ENCODE results near the gene NPTX2.
"Not testable (repeated sequence)": the region's sequence is repeated elsewhere in the genome, so short reads cannot be mapped to it uniquely, and the experiment has no call there.

Gene NPTX2, protein sequence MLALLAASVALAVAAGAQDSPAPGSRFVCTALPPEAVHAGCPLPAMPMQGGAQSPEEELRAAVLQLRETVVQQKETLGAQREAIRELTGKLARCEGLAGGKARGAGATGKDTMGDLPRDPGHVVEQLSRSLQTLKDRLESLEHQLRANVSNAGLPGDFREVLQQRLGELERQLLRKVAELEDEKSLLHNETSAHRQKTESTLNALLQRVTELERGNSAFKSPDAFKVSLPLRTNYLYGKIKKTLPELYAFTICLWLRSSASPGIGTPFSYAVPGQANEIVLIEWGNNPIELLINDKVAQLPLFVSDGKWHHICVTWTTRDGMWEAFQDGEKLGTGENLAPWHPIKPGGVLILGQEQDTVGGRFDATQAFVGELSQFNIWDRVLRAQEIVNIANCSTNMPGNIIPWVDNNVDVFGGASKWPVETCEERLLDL
- 0 to 0.24 (median 0) reads per million in 9 experiments for total RNA-seq

DNA sequence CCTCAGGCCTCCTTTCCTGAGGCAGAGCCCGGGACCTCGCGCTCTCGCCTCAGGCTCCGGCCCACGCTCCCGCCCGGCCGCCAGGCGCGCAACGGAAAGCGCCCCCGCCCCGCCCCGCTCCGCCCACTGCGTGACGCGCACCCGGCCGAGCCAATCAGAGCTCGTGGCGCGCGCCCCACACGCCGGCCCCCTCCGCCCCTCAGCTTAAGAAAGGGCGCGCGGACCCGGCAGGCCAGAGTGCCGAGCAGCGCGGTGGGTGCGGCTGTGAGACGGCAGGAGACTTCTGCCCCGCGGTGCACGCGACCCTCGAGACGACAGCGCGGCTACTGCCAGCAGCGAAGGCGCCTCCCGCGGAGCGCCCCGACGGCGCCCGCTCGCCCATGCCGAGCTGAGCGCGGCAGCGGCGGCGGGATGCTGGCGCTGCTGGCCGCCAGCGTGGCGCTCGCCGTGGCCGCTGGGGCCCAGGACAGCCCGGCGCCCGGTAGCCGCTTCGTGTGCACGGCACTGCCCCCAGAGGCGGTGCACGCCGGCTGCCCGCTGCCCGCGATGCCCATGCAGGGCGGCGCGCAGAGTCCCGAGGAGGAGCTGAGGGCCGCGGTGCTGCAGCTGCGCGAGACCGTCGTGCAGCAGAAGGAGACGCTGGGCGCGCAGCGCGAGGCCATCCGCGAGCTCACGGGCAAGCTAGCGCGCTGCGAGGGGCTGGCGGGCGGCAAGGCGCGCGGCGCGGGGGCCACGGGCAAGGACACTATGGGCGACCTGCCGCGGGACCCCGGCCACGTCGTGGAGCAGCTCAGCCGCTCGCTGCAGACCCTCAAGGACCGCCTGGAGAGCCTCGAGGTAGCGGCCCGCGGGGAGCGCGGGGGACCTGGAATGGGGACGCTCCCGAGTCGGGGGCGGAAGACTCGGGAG, at the start of gene NPTX2:
TSS of gene NPTX2 (plus strand) at position 235 of the 909 bp plus-strand sequence. CDS start at position 412, 177 bp downstream.
- Mint-ChIP-seq H3K9me3 (no peaks in the 10 kb centered on the region), H3K27me3 (peaks cover 40 to 64% of the 10 kb centered on the region in 2 donors), H3K36me3 (ENCODE audit: insufficient read depth) (no peaks in the 10 kb centered on the region), H3K4me3 (no peak within 1 kb of the TSS), H3K4me1 (ENCODE audit: low read depth in 2 of 2) (no peaks in the 10 kb centered on the region), H3K27ac (no peak within 1 kb of the TSS)
- ATAC-seq (replicated peaks) (no peak), DNase-seq (no peak)

DNA sequence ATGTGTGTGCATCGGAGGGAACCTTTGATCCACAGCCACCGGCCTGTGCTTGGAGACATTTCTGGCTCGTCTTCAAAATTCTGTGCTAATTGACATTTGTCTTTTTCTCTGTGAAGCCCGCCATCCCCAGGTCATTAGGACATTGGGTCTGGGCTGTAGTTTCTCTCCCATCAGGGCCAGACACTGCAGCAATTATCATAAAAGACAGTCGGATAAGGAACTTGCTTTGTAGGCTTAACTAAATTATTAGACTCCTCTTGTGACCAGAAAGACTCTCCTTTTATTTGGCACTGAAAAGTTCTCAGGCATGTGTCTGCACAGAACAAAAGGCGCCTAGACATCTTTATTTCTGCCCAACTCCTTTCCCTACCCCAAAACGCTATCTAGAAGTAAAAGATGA, 49.1 kb upstream of the NPTX2 start:
- Mint-ChIP-seq H3K4me3 (no peak overlapping the region), H3K9me3 (no peaks in the 10 kb centered on the region), H3K27me3 (peaks cover 13 to 59% of the 10 kb centered on the region in 2 donors), H3K4me1 (ENCODE audit: low read depth in 2 of 2) (no peaks in the 10 kb centered on the region), H3K36me3 (ENCODE audit: insufficient read depth) (no peaks in the 10 kb centered on the region), H3K27ac (no peak overlapping the region)
- no peak for ATAC-seq (replicated peaks)
- DNase-seq = no peak

DNA sequence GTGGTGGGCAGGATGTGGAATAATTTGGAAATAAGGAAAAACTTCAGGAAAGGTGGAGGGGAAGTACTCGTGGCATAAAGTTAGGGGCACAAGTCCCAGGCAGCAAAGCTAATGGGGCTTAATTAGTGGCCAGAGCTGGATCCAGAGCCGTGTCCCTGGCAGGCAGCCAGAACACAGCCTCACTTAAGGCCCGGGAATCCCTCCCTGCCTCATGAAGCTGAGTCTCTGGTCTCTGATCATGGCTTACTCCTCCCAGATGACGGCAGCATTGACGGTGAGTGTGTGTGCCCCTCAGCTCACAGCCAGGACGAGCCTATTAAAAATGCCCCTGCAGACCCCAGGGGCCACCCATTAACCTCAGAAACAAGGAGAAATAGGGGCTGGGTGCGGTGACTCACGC, 48.2 kb upstream of the NPTX2 start:
- peak overlapping the region in 1 of 2 donors; percentile 15 for H3K27ac Mint-ChIP-seq
- peaks cover 13 to 51% of the 10 kb centered on the region in 2 donors for H3K27me3 Mint-ChIP-seq
- no peak for ATAC-seq (replicated peaks)
- H3K36me3 Mint-ChIP-seq (ENCODE audit: insufficient read depth) = no peaks in the 10 kb centered on the region
- no peak overlapping the region for H3K4me3 Mint-ChIP-seq
- no peak for DNase-seq
- no peaks in the 10 kb centered on the region for H3K9me3 Mint-ChIP-seq
- no peaks in the 10 kb centered on the region for H3K4me1 Mint-ChIP-seq (ENCODE audit: low read depth in 2 of 2)

DNA sequence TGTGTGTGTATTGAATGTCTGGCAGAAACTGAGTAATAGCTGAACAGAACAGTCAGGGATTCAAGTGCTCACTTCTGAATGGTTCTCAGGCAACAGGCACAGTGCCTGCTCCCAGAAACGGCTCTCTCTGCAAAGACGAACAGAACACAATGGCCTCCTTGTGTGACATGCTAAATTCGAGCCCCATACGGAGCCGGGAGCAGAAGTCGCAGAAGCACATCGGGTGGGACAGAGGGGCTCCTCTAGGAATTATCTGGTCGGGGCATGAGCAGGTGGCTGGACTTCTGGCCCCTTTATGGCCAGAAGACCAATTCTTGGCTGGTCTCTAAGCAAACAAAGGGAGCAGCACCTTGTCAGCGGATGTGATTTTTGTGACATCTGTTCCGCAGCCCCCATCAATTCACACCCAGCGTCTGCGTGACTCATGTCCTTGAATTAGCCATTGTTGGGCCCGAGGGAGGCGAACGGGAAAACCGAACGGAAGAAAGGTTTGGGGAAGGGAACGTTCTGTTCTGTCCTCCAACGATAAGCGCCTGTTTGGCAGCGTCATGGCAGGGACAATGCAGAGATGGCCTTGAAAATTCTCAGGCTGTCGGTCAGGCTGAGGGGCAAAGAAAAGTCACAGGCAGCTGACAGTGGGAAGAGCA, 47.3 kb upstream of the NPTX2 start:
- Mint-ChIP-seq H3K9me3 (no peaks in the 10 kb centered on the region), H3K27ac (no peak overlapping the region), H3K4me3 (no peak overlapping the region), H3K27me3 (peaks cover 12 to 45% of the 10 kb centered on the region in 2 donors), H3K4me1 (ENCODE audit: low read depth in 2 of 2) (no peaks in the 10 kb centered on the region), H3K36me3 (ENCODE audit: insufficient read depth) (no peaks in the 10 kb centered on the region)
- DNase-seq = no peak
- ATAC-seq (replicated peaks) = no peak

DNA sequence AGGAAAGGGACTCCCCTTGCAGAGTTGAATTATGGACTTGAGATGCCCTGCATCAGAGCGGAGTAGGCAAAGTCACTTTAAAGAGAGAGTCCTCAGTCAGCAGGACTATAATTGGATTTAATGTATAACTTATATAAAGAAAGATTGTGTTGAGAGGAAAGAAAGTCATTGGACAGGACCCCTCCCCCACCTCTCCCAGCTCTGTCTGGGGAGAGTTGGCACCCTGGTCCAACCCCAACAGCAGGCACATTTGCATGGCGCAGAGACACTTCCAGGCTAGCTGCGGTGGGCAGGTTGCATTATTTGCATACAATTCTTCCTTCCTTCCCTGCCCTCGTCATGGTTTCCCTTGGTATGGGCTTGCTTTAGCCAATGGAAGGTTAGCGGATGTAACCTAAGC, 46.1 kb upstream of the NPTX2 start:
- H3K9me3 Mint-ChIP-seq = peaks cover 0 to 4% of the 10 kb centered on the region in 2 donors
- H3K4me3 Mint-ChIP-seq = no peak overlapping the region
- no peaks in the 10 kb centered on the region for H3K4me1 Mint-ChIP-seq (ENCODE audit: low read depth in 2 of 2)
- H3K27ac Mint-ChIP-seq = no peak overlapping the region
- H3K36me3 Mint-ChIP-seq (ENCODE audit: insufficient read depth) = no peaks in the 10 kb centered on the region
- H3K27me3 Mint-ChIP-seq = peaks cover 3 to 38% of the 10 kb centered on the region in 2 donors
- DNase-seq = no peak
- no peak for ATAC-seq (replicated peaks)

DNA sequence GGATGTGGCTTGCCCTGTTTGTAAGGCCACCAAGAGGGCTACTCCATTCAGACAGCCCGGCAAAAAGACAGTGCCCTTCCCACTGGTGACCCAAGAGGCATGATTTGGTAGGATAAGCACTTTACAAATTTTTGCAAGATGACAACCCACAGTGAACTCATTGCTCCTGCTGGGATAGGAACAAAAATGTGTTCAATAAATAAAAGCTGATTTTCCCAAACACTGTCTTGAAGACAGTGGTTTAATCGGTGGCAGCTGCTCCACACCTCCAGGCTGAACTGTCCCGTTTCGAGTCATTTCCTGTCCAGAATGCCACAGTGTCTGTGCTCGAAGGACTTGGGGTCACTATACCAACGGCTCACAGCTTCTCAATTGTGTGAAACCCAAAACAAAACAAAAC, 45.1 kb upstream of the NPTX2 start:
- Mint-ChIP-seq H3K27me3 (peaks cover 0 to 28% of the 10 kb centered on the region in 2 donors), H3K27ac (no peak overlapping the region), H3K4me1 (ENCODE audit: low read depth in 2 of 2) (no peaks in the 10 kb centered on the region), H3K36me3 (ENCODE audit: insufficient read depth) (no peaks in the 10 kb centered on the region), H3K9me3 (peaks cover 0 to 4% of the 10 kb centered on the region in 2 donors), H3K4me3 (no peak overlapping the region)
- ATAC-seq (replicated peaks) (no peak), DNase-seq (no peak)

DNA sequence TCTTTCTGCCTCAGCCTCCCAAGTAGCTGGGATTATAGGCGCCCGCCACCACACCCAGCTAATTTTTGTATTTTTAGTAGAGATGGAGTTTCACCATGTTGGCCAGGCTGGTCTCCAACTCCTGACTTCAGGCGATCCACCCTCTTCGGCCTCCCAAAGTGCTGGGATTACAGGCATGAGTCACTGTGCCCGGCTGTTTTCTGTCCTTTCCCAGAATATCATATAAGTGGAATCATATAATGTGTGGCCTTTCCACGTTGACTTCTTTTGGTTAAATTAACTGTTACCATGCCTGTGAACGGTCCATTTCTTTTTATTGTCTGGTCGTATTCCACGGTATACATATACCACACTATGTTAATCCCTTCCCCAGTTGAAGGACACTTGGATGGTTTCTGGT, 44.4 kb upstream of the NPTX2 start:
- not testable (repeated sequence) for H3K9me3 Mint-ChIP-seq; H3K4me3 Mint-ChIP-seq; H3K4me1 Mint-ChIP-seq (ENCODE audit: low read depth in 2 of 2); H3K27ac Mint-ChIP-seq; H3K36me3 Mint-ChIP-seq (ENCODE audit: insufficient read depth); DNase-seq; ATAC-seq (replicated peaks)
- peaks cover 0 to 27% of the 10 kb centered on the region in 2 donors for H3K27me3 Mint-ChIP-seq

DNA sequence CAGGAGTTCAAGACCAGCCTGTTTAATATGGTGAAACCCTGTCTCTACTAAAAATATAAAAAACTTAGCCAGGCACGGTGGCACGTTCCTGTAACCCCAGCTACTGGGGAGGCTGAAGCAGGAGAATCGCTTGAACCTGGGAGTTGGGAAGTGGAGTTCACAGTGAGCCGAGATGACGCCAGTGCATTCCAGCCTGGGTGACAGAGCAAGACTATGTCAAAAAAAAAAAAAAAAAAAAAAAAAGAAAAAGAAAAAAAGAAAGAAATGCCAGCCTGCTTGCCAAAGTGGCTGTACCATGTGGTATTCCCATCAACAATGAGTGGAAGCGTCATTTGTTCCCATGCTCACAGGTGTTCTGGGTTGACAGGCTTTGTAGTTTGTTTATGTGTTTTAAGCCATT, 43.3 kb upstream of the NPTX2 start:
- ATAC-seq (replicated peaks) (no peak), DNase-seq (no peak)
- H3K4me1 Mint-ChIP-seq (ENCODE audit: low read depth in 2 of 2) = no peaks in the 10 kb centered on the region
- peaks cover 0 to 4% of the 10 kb centered on the region in 2 donors for H3K9me3 Mint-ChIP-seq
- peaks cover 0 to 20% of the 10 kb centered on the region in 2 donors for H3K27me3 Mint-ChIP-seq
- no peaks in the 10 kb centered on the region for H3K36me3 Mint-ChIP-seq (ENCODE audit: insufficient read depth)
- H3K4me3 Mint-ChIP-seq = no peak overlapping the region
- no peak overlapping the region for H3K27ac Mint-ChIP-seq

DNA sequence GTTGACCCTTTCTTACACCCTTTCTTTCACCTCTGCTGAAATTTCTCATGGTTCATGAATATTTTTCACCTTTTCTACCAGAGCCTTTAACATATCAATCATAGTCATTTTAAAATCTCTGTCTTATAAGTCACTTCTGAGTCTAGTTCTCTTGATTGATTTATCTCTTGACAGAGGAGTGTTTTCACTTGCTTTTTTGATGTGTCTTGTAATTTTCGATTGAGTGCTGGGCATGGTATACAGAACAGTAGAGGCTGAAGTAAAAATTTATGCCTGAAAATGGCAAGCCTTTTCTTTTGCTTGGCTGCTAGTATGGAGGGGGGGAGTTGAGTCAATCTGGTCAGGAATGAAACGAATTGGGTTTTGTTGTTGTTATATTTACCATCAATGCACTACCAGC, 41.2 kb upstream of the NPTX2 start:
- peaks cover 0 to 4% of the 10 kb centered on the region in 2 donors for H3K9me3 Mint-ChIP-seq
- H3K4me1 Mint-ChIP-seq (ENCODE audit: low read depth in 2 of 2) = no peaks in the 10 kb centered on the region
- H3K36me3 Mint-ChIP-seq (ENCODE audit: insufficient read depth) = no peaks in the 10 kb centered on the region
- DNase-seq (no peak), ATAC-seq (replicated peaks) (no peak)
- H3K27me3 Mint-ChIP-seq = peaks cover 2 to 8% of the 10 kb centered on the region in 2 donors
- H3K4me3 Mint-ChIP-seq = no peak overlapping the region
- H3K27ac Mint-ChIP-seq = no peak overlapping the region

DNA sequence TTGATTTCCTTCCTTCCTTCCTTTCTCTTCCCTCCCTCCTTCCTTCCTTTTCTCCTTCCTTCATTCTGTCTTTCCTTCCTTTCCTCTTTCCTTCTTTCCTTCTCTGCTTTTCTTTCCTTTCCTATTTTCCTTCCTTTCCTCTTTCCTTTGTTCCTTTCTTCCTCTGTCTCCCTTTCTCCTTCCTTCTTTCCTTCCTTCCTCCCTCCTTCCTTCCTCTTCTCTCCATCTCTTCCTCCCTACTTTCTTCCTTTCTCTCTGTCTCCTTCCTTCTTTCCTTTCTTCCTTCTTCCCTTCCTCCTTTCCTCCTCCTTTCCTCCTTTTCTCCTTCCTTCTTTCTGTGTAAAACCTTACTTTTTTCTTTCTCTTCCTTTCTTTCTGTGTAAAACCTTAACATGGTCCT, 32.3 kb upstream of the NPTX2 start:
- Mint-ChIP-seq H3K9me3 (no peaks in the 10 kb centered on the region), H3K4me3 (no peak overlapping the region), H3K27me3 (peaks cover 0 to 25% of the 10 kb centered on the region in 2 donors), H3K36me3 (ENCODE audit: insufficient read depth) (no peaks in the 10 kb centered on the region), H3K27ac (no peak overlapping the region), H3K4me1 (ENCODE audit: low read depth in 2 of 2) (no peaks in the 10 kb centered on the region)
- ATAC-seq (replicated peaks) (no peak), DNase-seq (no peak)

DNA sequence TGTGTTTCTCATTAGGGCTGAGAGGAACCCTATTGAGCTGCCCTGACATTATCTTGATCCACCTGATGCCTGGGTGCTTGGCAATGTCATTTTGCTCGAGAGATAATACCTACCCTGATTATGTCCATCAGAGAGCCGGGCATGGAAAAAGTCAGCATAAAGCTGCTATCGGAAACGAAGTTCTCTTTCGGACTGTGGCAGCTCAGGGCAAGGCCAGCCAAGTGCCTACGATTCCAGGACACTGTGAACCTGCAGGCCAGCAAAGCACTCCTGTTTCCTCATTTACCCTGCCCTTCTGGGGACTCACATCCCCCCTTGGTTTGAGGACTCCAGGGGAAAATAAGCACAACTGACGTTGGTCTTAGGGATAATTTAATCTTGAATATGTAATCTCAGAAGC, 25.2 kb upstream of the NPTX2 start:
- H3K4me1 Mint-ChIP-seq (ENCODE audit: low read depth in 2 of 2) = no peaks in the 10 kb centered on the region
- DNase-seq (no peak), ATAC-seq (replicated peaks) (no peak)
- H3K27me3 Mint-ChIP-seq = peaks cover 12 to 21% of the 10 kb centered on the region in 2 donors
- H3K4me3 Mint-ChIP-seq = no peak overlapping the region
- no peaks in the 10 kb centered on the region for H3K9me3 Mint-ChIP-seq
- no peaks in the 10 kb centered on the region for H3K36me3 Mint-ChIP-seq (ENCODE audit: insufficient read depth)
- no peak overlapping the region for H3K27ac Mint-ChIP-seq

DNA sequence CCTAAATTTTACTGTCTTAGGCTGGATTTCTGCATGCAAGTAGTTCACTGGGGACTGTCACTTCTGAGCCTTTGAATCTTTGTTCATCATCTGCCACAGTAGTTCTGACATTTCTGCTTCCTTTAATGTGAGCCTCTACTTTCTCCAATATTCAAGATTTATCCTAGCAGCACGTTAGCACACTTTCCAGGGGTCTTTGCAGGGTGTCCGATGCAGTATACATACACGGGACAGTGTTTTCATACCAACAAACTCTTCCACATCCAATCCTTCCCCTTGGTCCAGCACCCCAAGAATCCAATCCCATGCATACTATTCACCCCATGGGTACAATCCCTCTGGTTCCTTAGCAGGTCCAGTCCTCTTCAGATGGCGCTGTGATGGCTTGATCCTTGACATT, 22.7 kb upstream of the NPTX2 start:
- no peak overlapping the region for H3K27ac Mint-ChIP-seq
- H3K36me3 Mint-ChIP-seq (ENCODE audit: insufficient read depth) = no peaks in the 10 kb centered on the region
- ATAC-seq (replicated peaks) = no peak
- no peaks in the 10 kb centered on the region for H3K9me3 Mint-ChIP-seq
- H3K4me1 Mint-ChIP-seq (ENCODE audit: low read depth in 2 of 2) = no peaks in the 10 kb centered on the region
- DNase-seq = no peak
- peaks cover 16 to 17% of the 10 kb centered on the region in 2 donors for H3K27me3 Mint-ChIP-seq
- no peak overlapping the region for H3K4me3 Mint-ChIP-seq

DNA sequence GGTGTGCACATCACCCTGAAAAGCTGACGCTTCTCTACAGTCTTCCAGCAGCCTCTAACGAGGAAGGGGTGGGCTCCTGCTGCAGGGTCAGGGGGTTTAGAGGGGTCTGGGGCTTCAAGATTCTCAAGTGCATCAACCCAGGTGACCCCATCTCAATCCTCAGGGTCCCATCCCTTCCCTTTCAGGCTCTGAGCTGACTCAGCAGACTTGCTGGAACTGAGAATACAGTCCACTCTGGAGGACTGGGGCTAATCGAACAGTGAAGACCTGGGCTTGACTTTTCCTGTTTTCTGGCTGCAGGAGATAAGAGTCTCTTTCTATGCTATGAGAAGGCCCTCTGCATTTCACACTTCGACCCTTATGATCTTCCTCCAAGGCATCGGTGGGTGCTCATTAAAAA, 22.3 kb upstream of the NPTX2 start:
- H3K36me3 Mint-ChIP-seq (ENCODE audit: insufficient read depth) = no peaks in the 10 kb centered on the region
- DNase-seq (no peak), ATAC-seq (replicated peaks) (no peak)
- H3K27ac Mint-ChIP-seq = no peak overlapping the region
- H3K4me3 Mint-ChIP-seq = no peak overlapping the region
- H3K4me1 Mint-ChIP-seq (ENCODE audit: low read depth in 2 of 2) = no peaks in the 10 kb centered on the region
- H3K27me3 Mint-ChIP-seq = peaks cover 17 to 20% of the 10 kb centered on the region in 2 donors
- no peaks in the 10 kb centered on the region for H3K9me3 Mint-ChIP-seq
